SU-DHL-6 (cell line): ENCODE results near the gene NSD1.

Experiments
- H2AFZ ChIP-seq: fragments of 200-600 bp; sonication (generic); 2 replicates; pipeline ENCODE4 v1.6.1; 2014; ENCODE audit warnings: low read depth, mild to moderate bottlenecking, moderate library complexity, mixed read lengths, antibody characterized with exemption, low read length; ENCODE audit not compliant: severe bottlenecking
- H3F3A ChIP-seq: fragments of 200-600 bp; shearing (Covaris generic); 2 replicates; pipeline ENCODE4 v1.6.0; 2016; ENCODE audit warnings: antibody characterized with exemption, mild to moderate bottlenecking; ENCODE audit not compliant: insufficient read depth
- H3K27ac ChIP-seq: fragments of 200-600 bp; sonication (generic); 2 replicates; pipeline ENCODE4 v1.5.1; 2016; ENCODE audit warnings: low read depth, mild to moderate bottlenecking, low read length, moderate library complexity, mixed read lengths
- H3K27me3 ChIP-seq: fragments of 200-600 bp; sonication (generic), shearing (Covaris generic); 2 replicates; pipeline ENCODE4 v1.6.0; 2014; ENCODE audit warnings: mild to moderate bottlenecking, low read length
- H3K36me3 ChIP-seq: fragments of 200-600 bp; sonication (generic); 2 replicates; pipeline ENCODE4 v1.6.1; 2014; ENCODE audit warnings: mild to moderate bottlenecking, low read length, mixed read lengths
- H3K4me2 ChIP-seq: fragments of 300-600, 200-600 bp; shearing (Covaris generic), sonication (generic); 2 replicates; pipeline ENCODE4 v1.6.0; 2014; ENCODE audit warnings: low read length, low read depth, mild to moderate bottlenecking; ENCODE audit not compliant: poor library complexity, severe bottlenecking
- H3K4me3 ChIP-seq: fragments of 200-600 bp; sonication (generic); 2 replicates; pipeline ENCODE4 v1.5.1; 2014; ENCODE audit warnings: antibody characterized with exemption, low read length, mild to moderate bottlenecking, mixed read lengths; ENCODE audit not compliant: insufficient read depth, poor library complexity, severe bottlenecking
- H3K79me2 ChIP-seq: fragments of 200-600 bp; sonication (generic); 2 replicates; pipeline ENCODE4 v1.6.1; 2014; ENCODE audit warnings: mild to moderate bottlenecking, low read length, moderate library complexity; ENCODE audit not compliant: insufficient read depth
- H3K9ac ChIP-seq: fragments of 200-600 bp; sonication (generic); 2 replicates; pipeline ENCODE4 v1.7.0; 2014; ENCODE audit warnings: mild to moderate bottlenecking, low read length
- H3K9me2 ChIP-seq: fragments of 200-600 bp; sonication (generic); replicated peaks from 2 replicates; pipeline ENCODE4 v1.6.1; 2014; ENCODE audit warnings: low read length; ENCODE audit not compliant: insufficient read depth
- H3K9me3 ChIP-seq: fragments of 200-600 bp; sonication (generic); 2 replicates; pipeline ENCODE4 v1.6.1; 2014; ENCODE audit warnings: low read length, mixed read lengths; ENCODE audit not compliant: insufficient read depth
- H4K20me1 ChIP-seq: fragments of 200-600 bp; sonication (generic); 2 replicates; pipeline ENCODE4 v1.6.1; 2014; ENCODE audit warnings: low read depth, mild to moderate bottlenecking, antibody characterized with exemption, low read length, moderate library complexity, mixed read lengths
- EZH2phosphoT487 ChIP-seq: fragments of 200-600 bp; sonication (generic), shearing (Covaris generic); conservative IDR thresholded peaks from 2 replicates; pipeline ENCODE4 v1.6.1; 2018; ENCODE audit warnings: mild to moderate bottlenecking, antibody characterized with exemption, low read length, moderate library complexity, mixed read lengths
- TF ChIP-seq, protein P1 (sequence below): fragments of 200-600 bp; sonication (generic); IDR thresholded peaks from one replicate; pipeline ENCODE4 v1.5.1; 2017; ENCODE audit warnings: antibody characterized with exemption, mild to moderate bottlenecking, low read length, moderate library complexity; ENCODE audit not compliant: insufficient read depth, poor library complexity, severe bottlenecking

Gene NSD1

DNA sequence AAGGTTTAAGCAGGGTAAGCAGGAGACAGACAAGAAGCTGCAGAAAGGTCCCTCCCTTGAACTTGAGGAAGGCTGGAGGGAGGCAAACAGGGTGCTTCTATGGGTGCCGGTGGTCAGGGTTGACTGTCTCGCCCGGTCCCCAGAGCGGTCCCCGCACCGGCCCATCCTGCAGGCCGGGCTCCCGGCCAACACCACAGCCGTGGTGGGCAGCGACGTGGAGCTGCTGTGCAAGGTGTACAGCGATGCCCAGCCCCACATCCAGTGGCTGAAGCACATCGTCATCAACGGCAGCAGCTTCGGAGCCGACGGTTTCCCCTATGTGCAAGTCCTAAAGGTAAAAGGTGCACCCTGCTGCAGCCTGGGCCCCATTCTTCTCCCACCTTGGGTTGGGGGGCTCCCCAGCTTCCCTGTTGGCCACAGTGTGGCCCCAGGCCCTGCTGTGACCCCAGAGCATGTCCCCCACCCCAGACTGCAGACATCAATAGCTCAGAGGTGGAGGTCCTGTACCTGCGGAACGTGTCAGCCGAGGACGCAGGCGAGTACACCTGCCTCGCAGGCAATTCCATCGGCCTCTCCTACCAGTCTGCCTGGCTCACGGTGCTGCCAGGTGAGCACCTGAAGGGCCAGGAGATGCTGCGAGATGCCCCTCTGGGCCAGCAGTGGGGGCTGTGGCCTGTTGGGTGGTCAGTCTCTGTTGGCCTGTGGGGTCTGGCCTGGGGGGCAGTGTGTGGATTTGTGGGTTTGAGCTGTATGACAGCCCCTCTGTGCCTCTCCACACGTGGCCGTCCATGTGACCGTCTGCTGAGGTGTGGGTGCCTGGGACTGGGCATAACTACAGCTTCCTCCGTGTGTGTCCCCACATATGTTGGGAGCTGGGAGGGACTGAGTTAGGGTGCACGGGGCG is 41.1 kb upstream of the NSD1 start:
- Histone ChIP-seq H3K36me3 (no peaks in the 10 kb centered on the region), H3K9me3 (no peaks in the 10 kb centered on the region), H3K27me3 (no peaks in the 10 kb centered on the region), H3K4me3 (no peak overlapping the region), H3F3A (no peaks in the 10 kb centered on the region), H3K79me2 (no peaks in the 10 kb centered on the region), H2AFZ (no peak overlapping the region), H3K9me2 (no peaks in the 10 kb centered on the region), H3K27ac (no peak overlapping the region), H3K4me2 (no peak overlapping the region), H4K20me1 (no peaks in the 10 kb centered on the region), H3K9ac (no peak overlapping the region)
- no peak for TF ChIP-seq EZH2phosphoT487
- TF ChIP-seq, protein P1, sequence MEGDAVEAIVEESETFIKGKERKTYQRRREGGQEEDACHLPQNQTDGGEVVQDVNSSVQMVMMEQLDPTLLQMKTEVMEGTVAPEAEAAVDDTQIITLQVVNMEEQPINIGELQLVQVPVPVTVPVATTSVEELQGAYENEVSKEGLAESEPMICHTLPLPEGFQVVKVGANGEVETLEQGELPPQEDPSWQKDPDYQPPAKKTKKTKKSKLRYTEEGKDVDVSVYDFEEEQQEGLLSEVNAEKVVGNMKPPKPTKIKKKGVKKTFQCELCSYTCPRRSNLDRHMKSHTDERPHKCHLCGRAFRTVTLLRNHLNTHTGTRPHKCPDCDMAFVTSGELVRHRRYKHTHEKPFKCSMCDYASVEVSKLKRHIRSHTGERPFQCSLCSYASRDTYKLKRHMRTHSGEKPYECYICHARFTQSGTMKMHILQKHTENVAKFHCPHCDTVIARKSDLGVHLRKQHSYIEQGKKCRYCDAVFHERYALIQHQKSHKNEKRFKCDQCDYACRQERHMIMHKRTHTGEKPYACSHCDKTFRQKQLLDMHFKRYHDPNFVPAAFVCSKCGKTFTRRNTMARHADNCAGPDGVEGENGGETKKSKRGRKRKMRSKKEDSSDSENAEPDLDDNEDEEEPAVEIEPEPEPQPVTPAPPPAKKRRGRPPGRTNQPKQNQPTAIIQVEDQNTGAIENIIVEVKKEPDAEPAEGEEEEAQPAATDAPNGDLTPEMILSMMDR: no peak

DNA sequence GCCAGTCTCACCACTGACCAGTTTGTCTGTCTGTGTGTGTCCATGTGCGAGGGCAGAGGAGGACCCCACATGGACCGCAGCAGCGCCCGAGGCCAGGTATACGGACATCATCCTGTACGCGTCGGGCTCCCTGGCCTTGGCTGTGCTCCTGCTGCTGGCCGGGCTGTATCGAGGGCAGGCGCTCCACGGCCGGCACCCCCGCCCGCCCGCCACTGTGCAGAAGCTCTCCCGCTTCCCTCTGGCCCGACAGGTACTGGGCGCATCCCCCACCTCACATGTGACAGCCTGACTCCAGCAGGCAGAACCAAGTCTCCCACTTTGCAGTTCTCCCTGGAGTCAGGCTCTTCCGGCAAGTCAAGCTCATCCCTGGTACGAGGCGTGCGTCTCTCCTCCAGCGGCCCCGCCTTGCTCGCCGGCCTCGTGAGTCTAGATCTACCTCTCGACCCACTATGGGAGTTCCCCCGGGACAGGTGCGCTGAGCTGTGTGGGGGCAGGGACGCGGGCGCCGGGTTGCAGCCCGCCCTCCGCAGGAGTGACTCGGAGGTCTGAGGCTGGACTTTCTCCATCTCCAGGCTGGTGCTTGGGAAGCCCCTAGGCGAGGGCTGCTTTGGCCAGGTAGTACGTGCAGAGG is 40.4 kb upstream of the NSD1 start:
- Histone ChIP-seq H3K9ac (no peak overlapping the region), H3K9me2 (no peaks in the 10 kb centered on the region), H3F3A (no peaks in the 10 kb centered on the region), H3K9me3 (no peaks in the 10 kb centered on the region), H3K4me3 (no peak overlapping the region), H2AFZ (no peak overlapping the region), H4K20me1 (no peaks in the 10 kb centered on the region), H3K4me2 (no peak overlapping the region), H3K79me2 (no peaks in the 10 kb centered on the region), H3K27me3 (no peaks in the 10 kb centered on the region), H3K27ac (no peak overlapping the region), H3K36me3 (no peaks in the 10 kb centered on the region)
- TF ChIP-seq, protein P1: no peak
- no peak for TF ChIP-seq EZH2phosphoT487

DNA sequence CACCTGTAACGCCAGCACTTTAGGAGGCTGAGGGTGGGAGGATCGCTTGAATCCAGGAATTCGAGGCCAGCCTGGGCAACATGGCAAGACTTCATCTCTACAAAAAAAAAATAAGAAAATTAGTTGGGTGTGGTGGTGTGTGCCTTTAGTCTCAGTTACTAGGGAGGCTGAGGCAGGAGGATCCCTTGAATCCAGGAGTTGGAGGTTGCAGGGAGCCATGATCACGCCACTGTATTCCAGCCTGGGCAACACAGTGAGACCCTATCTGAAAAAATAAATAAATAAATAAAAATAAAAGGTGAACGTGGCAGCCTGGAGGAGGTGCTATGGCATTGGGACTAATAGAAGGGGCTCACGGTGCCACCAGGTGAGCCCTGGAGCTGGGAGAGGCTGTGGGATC is 39.8 kb upstream of the NSD1 start:
- TF ChIP-seq, protein P1: no peak
- no peak for TF ChIP-seq EZH2phosphoT487
- Histone ChIP-seq H3K79me2 (no peaks in the 10 kb centered on the region), H3F3A (no peaks in the 10 kb centered on the region), H3K9me3 (no peaks in the 10 kb centered on the region), H3K4me3 (no peak overlapping the region), H3K9me2 (no peaks in the 10 kb centered on the region), H3K9ac (no peak overlapping the region), H3K36me3 (no peaks in the 10 kb centered on the region), H3K4me2 (no peak overlapping the region), H3K27ac (no peak overlapping the region), H2AFZ (no peak overlapping the region), H3K27me3 (no peaks in the 10 kb centered on the region), H4K20me1 (no peaks in the 10 kb centered on the region)
